ENCODE data around the gene ZNF148.

GRCh38 chr3:125410922-125411321 lies 35.8 kb upstream of the ZNF148 start:
- TF ChIP-seq TP53 (CRISPR knock-in tag; IDR thresholded peaks at IDR 0.05), result no peak
- TF ChIP-seq CTCF (IDR thresholded peaks at IDR 0.05), result no peak
